CD4-positive, alpha-beta T cell treated with Interleukin-6 at 100 ng/mL for 8 hours (primary cell): ENCODE measurements around the gene FGGY.

Source experiments
- DNase-seq: peaks from one replicate; pipeline ENCODE4 v3.0.0-alpha.2; 2020; ENCODE audit warnings: mixed read lengths, low spot score

The FGGY gene

GRCh38 chr1:59315529-59316463 is 18.9 kb downstream of the FGGY start:
- DNase-seq = no peak

GRCh38 chr1:59316497-59317128 is 19.7 kb downstream of the FGGY start:
- no peak for DNase-seq

GRCh38 chr1:59317343-59317742 is 20.4 kb downstream of the FGGY start:
- DNase-seq = no peak

GRCh38 chr1:59317780-59318179 is 20.9 kb downstream of the FGGY start:
- no peak for DNase-seq

GRCh38 chr1:59318271-59318860 is 21.5 kb downstream of the FGGY start:
- DNase-seq = no peak

GRCh38 chr1:59322394-59322793 is 25.5 kb downstream of the FGGY start:
- no peak for DNase-seq

GRCh38 chr1:59322814-59323213 is 25.9 kb downstream of the FGGY start:
- DNase-seq = no peak

- no peak for DNase-seq
These were observed 27.0 kb downstream of the FGGY start for GRCh38 chr1:59323879-59324278.

GRCh38 chr1:59328353-59328752 is 31.5 kb downstream of the FGGY start:
- no peak for DNase-seq

- DNase-seq = no peak
These were observed 32.6 kb downstream of the FGGY start for GRCh38 chr1:59329412-59330053.

GRCh38 chr1:59331686-59332620 is 35.1 kb downstream of the FGGY start:
- no peak for DNase-seq

- DNase-seq = no peak
These were observed 36.1 kb downstream of the FGGY start for GRCh38 chr1:59332983-59333382.

- DNase-seq = no peak
These were observed 36.9 kb downstream of the FGGY start for GRCh38 chr1:59333626-59334277.

- no peak for DNase-seq
These were observed 43.8 kb downstream of the FGGY start for GRCh38 chr1:59340411-59341307.

GRCh38 chr1:59342801-59343575 is 46.1 kb downstream of the FGGY start:
- DNase-seq = no peak

GRCh38 chr1:59343576-59343840 is 46.6 kb downstream of the FGGY start:
- DNase-seq = no peak

- DNase-seq = no peak
These were observed 48.3 kb downstream of the FGGY start for GRCh38 chr1:59345221-59345620.

GRCh38 chr1:59346429-59346828 is 49.5 kb downstream of the FGGY start:
- no peak for DNase-seq

- no peak for DNase-seq
These were observed 52.2 kb downstream of the FGGY start for GRCh38 chr1:59349101-59349500.
